T-helper 1 cell treated with Interleukin-12 subunit alpha and Interleukin-12 subunit beta and Interleukin-4 antibody, amounts not matched to agents 30 ng/mL and 1 ng/mL, for 36 hours (primary cell): ENCODE data around the gene CAPN10. TPM values are rescaled to one million over a fixed set of nuclear protein-coding genes. Genes with fewer than 3 reads are reported as not detected.

Experiments used
- intact Hi-C: fragments of 100-400 bp; cut with micrococcal nuclease; formaldehyde crosslinking; loops from one replicate; pipeline ENCODE4 v1.15.1; 2024
- total RNA-seq: library from RNA; stranded (reverse); gene quantifications from 2 replicates; pipeline ENCODE4 v1.2.3, GENCODE V29; 2022

CAPN10 gene
- total RNA-seq, 1 donor from 2014 or later = 65.8 TPM

DNA sequence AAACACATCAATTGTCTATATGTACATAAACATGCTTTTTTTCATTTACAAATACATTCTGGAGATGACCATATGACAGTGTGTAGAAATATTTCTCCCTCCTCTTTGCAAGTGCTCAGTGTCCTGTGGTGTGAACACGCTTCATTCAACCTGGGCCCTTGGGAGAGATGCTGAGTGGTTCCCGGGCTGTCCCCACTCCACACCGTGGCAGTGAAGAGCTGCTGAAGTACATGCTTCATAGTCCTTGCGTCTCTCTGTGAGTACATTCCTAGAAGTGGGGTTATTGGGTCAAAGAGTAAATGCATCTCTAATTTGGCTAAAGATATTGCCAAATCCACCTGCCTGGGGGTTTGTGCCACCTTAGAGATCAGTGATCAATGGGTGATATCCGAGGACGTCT lies 32.2 kb downstream of the CAPN10 start:
- intact Hi-C loops = no loop called here

DNA sequence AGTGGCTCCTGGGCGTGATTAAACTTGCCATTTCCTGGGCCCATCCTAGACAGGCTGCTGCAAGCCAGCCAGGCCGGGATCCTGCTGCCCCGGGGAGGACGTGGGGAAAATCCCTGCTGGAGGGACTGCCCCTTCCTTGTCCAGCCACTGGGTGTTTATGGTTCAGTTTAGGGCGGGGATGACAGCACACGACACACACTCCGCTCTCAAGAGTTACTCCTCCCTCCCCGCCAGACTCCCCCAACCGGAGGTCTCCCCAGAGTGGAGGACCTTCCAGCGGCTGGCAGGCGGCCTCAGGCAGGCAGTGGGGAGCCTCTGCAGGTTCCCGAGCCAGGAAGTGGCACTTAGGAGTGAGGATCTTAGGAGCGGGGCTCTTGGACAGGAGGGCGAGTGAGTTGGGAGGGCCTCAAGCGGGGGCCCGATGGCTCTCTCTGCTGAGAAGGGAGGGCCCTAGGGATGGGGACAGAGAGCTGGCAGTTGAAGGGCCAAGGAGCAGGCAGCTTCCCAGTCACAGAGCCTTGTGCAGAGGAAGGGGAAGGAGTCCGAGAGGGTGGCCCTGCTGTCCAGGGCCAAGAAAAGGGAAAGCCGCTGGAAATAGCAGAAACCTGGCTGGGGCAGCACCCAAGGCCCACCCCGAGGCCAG lies 33.1 kb downstream of the CAPN10 start:
- intact Hi-C loops = loop anchor here (2.0 kb wide), 1 partner anchor 213 kb away; no protein-coding TSS in a partner anchor

DNA sequence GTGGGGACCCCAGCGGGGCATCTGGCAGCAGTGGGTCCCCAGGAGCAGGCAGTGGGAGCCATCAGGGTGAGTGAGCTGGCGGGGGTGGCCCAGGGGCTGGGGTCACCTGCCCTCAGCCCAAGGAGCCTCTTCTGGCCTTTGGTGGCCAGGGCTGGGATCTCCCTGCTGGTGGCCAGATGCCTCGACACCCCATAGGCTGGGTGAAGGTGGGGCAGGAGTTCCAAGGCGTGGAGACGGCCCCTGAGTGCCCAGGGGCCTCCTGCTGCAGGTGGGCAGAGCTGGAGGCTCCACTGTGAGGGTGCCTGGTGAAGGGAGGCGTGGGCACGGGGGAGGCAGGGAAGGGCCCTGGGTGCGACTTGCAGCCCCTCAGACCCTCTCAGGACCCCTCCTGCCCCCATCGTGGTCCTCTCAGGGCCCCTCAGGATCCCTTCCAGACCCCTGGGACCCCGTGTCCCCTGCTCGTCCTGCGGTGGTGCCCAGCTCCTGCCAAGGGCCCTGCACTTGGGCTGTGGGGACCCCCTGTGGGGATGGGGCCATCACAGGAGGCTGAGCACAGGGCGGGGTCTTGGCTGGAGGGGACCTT lies 33.7 kb downstream of the CAPN10 start:
- intact Hi-C loops = loop anchor here (2.0 kb wide), 1 partner anchor 213 kb away; no protein-coding TSS in a partner anchor

DNA sequence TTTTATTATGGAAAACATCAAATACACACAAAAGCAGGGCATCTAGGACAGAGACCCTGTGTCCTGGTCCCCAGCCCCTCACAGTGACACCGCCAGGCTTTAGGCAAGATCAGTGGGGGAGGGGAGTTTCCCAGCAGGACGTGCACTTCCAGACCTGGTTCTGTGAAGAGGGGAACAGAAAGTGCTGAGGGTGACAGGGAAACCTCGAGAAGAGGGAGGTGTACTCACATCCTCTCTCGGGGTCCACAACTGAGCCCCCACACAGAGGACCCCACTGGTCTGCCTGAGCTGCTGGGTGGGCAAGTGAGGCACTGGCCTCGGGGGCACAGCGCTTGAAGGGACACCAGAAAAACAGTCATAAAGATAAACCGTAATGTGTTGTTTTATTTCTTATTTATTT lies 34.3 kb downstream of the CAPN10 start:
- intact Hi-C loops = loop anchor here (1.0 to 2.0 kb wide), 4 partner anchors 9 to 212 kb away; partner anchors contain the start of gene CAPN10

DNA sequence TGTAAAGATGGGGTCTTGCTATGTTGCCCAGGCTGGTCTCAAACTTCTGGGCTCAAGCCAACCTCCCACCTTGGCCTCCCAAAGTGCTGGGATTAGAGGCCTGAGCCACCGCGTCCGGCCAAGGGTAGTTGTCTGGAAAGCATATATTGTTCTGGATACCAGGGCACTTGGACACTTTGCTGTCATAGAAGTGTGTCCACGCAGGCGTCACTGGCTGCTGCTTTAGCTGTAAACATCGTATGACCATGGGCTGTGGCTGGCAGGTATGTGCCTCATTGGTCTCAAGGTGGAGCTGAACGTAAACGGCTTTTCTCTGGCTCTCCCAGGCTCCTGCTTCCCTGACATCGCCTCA lies 35.5 kb downstream of the CAPN10 start:
- intact Hi-C loops = no loop called here

DNA sequence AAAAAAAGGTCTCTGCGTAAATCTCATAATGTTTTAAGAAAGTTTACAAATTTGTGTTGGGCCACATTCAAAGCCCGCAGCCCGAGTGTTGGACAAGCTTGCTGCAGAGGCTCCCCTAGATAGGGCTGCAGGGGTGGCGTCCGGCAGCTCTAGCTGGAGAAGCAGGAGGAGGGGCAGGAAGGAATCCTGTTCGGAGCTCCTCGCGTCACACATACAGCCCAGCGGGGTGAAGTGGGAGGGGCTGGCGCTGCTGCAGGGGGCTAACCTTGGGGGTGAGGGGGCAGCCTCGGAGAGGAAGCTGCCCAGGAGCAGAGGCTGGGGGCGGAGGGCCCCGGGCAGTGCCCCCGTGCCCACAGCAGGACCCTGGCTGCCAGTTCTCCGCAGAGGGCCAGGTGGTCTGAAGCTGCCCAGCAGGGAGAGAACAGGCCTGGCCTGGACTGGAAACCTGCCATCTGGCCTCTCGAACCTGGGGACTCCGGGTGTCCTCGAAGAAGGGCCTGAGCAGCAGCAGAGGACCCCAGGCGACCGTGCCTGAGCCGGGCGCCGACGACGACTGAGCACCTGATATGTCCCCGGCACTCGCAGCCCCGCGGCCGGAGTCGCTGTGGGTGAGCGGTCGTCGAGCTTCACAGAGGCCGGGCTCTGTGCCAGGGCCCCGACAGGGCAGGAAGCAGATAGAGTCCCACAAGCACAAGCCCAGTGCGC lies 36.1 kb downstream of the CAPN10 start:
- intact Hi-C loops = no loop called here

DNA sequence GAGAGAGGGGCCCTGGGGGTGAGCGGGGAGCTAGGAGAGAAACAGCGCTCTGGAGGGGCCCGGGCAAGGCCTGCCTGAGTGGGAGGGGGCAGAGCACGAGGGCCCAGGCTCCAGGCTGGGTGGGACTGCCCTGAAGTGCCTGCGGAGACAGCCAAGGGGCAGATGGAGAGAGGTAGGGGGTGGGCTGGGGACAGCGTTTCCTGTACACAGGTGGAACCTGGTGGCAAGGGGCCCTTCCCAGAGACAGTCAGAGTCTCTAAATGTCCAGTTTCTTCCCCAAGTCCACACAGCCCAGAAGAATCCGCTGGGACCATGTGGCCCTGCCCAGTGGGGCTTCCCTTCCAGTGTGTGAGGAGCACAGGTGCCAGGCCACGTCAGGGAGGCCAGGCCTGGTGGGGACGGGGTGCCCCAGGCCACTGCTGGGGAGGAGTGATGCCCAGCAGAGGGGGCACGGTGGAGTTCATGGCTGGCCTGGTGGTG lies 37.0 kb downstream of the CAPN10 start:
- intact Hi-C loops = no loop called here

DNA sequence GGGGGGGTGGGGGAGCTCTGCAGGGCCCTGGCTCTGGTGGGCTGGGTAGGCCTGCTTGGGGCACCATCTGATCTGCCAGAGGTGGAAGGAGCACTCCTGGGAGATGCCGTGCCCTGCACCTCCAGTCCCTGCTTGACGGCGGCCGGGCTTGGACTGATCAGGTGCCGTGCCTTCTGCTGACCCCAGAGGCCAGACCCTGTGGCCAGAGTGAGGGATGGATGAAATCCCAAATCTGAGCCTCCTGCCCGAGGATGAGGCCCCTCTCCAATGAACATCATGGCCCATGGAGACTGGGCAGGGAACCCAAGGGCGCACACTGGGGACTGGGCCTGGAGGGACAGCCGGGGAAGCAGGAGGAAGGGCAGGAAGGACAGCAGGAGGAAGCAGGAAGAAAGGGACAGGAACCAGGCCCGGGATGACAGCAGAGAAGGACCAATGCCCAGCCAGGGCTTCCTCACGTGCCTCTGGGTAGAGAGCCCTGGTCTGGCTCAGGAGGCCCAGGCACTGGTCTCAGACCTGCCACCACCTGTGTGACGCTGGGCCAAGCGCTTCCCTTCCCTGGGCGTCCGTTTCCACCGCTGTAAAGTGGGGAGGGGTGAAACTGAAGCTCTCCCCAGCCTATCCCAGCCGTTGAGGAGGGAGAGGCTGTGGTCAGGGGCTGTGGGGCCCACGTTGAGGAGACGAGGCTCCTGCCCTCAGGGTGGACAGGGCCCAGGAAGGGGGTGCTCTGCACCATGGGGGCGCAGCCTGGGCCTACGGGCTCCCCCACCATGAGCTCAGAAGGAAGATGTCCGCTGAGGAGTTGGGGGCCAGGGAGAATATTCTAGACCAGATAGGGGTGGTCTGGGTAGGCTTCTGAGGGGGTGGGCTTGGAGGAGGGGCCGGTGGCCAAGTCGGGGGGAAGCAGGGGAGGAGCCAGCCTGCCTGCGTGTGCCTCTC lies 37.7 kb downstream of the CAPN10 start:
- intact Hi-C loops = no loop called here

DNA sequence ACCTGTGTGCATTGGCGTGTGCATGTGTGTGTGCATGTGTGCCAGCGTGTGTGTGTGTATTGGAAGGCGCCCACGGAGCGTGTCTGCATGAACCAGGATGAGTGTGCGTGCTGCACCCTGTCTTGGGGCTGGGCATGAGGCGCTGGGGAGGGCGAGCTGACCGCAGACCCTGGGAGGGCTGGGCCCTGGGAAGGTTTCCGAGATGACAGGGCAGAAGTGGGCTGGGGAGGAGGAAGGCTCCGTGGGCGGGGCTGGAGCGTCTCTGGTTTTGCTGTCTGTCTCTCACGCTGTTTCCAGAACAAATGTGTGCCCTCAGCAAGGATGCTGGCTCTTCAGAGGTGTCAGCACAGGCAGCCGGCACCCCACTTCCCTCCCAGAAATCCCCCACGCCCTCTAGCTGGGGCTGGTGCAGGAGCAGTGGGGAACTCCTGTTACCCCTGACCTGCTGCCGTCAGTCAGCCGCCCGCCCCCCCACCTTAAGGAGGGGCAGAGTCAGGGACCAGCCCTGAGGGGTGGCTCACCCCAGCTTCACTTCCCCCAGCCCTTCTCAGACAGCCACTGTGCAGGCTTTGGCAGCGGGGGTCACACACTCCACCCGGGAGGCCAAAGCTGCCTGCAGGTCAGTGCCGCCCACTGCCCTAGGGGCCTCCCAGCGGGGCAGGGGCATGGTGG lies 38.6 kb downstream of the CAPN10 start, which contains the start of gene GPR35:
TSS of gene GPR35 (plus strand) at position 531 of the 672 bp plus-strand sequence. CDS start 4,473 bp downstream, outside the sequence.
- intact Hi-C loops = loop anchor here (1.0 kb wide), 4 partner anchors 39 to 111 kb away; partner anchors contain the start of gene CAPN10

DNA sequence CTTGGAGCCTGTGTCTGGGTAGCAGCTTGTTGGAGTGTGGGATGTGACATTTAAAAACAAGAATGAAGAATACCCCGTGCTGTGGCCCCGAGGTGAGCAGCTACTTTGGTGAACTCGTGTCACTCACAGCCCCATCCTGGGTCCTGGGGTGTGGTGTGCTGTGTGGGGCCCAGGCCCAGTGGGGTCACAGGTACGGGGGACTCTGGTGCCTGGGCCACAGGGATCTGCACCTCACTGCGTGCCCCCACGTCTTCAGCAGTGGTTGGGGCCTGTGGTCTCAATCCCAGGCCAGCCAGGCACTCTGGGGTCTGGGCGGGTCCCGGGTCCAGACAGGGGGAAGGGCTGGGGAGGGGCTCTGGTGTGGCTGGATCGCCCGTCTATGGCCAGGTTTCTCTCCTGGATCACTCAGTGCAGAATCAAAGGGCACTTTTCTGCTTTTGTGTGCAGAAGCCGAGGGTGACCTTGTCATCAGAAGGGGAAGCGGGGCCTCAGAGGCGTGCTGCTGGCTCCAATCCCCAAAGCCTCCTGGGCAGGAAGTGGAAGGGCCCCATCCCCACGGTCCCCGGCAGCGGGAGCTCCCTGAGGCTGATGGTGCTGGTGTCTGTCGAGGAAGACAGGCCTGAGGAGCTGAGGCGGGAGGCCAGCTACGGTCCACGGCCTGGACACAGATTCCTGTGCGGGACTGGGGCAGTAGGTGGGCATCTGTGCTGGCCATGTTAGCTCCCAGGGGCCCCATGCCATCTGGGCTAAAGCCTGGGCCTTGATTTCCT lies 40.2 kb downstream of the CAPN10 start:
- intact Hi-C loops = no loop called here

DNA sequence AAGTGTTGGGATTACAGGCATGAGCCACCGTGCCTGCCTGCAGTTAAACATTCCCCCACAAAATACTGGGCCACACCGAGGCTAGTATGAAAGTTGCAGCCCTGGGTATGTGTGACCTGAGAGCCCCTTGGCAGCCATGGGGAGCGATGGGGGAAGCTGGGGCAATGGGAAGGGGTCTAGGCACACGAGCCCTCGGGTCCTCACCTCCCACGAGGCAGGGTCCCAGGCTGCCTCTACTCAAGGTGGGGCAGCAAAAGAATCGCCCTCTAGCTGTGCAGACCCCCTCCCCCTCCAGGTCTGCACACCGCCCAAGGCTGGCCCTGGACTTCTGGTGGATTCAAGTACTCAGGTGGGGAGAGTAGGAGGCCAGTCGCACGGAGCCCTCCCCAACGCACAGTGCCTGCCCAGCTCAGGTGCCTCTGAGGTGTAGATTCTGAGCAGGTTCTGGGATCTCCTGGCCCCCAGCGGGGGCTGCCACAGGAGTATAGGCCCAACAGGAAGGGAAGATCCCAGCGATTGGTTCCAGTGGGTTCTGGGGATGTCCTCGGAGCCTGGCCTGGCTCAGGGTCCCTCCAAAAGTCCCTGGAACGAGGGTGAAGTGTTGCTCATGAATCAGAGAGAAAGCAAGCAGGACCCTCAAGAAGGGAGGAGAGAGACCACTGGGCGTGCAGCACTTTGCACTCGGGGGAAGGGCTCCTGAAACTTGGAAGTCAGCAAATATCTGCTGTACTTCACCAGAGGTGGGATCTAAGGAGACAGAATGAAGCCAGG lies 41.4 kb downstream of the CAPN10 start:
- intact Hi-C loops = no loop called here

DNA sequence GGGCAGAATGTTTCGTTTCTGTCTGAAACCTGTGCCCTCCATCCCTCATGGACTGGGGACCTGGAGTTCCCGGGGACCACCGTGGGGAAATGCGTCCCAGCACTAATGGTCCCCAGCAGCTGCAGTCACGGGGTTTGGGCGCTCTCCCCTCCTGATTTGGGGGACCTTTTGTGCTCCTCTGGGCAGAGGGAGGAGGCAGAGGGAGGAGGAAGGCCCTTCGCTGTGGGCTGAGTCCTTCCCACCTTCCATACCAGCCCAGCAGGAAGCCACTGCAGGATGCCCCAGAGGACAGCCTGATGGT lies 41.9 kb downstream of the CAPN10 start:
- intact Hi-C loops = no loop called here

DNA sequence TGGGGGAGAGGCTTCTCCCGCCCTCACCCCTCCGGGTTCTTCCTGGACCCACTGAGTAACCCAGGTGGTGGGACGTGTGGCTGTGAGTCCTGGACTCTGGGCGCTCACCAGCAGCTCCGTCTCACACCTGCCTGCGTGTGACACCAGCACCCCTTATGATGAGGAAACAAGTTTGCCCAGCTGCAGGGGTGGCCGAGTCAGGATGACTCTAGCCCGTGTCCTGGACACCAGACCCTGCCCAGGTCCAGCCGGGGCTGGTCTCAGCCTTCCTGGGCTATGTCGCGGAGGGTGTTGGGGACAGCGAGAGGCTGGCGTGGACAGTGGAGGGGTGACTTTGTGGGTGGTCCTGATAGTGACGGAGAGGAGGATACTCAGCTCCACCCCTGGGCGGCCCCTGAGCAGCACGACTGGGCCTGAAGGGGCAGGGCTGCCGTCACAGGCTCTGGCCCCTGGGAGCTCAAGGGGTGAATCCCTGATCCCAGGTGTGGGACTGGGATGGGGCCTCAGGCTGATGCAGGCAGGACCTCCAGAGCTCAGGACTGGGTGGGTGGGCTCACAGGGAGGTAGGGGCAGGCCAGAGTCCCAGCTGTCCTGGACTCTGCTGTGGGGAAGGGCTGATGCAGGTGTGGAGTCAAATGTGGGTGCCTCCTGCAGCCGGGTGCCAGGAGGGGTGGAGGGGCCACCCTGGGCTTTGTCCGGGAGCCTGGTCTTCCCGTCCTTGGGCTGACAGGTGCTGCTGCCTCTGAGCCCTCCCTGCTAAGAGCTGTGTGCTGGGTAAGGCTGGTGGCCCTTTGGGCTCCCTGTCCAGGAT lies 42.5 kb downstream of the CAPN10 start:
- intact Hi-C loops = no loop called here

DNA sequence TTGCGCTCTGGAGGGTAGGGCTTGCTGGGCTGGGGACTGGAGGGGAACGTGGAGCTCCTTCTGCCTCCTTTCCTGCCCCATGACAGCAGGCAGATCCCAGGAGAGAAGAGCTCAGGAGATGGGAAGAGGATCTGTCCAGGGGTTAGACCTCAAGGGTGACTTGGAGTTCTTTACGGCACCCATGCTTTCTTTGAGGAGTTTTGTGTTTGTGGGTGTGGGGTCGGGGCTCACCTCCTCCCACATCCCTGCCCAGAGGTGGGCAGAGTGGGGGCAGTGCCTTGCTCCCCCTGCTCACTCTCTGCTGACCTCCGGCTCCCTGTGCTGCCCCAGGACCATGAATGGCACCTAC lies 43.1 kb downstream of the CAPN10 start:
- intact Hi-C loops = no loop called here

DNA sequence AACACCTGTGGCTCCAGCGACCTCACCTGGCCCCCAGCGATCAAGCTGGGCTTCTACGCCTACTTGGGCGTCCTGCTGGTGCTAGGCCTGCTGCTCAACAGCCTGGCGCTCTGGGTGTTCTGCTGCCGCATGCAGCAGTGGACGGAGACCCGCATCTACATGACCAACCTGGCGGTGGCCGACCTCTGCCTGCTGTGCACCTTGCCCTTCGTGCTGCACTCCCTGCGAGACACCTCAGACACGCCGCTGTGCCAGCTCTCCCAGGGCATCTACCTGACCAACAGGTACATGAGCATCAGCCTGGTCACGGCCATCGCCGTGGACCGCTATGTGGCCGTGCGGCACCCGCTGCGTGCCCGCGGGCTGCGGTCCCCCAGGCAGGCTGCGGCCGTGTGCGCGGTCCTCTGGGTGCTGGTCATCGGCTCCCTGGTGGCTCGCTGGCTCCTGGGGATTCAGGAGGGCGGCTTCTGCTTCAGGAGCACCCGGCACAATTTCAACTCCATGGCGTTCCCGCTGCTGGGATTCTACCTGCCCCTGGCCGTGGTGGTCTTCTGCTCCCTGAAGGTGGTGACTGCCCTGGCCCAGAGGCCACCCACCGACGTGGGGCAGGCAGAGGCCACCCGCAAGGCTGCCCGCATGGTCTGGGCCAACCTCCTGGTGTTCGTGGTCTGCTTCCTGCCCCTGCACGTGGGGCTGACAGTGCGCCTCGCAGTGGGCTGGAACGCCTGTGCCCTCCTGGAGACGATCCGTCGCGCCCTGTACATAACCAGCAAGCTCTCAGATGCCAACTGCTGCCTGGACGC lies 43.6 kb downstream of the CAPN10 start:
- intact Hi-C loops = no loop called here

DNA sequence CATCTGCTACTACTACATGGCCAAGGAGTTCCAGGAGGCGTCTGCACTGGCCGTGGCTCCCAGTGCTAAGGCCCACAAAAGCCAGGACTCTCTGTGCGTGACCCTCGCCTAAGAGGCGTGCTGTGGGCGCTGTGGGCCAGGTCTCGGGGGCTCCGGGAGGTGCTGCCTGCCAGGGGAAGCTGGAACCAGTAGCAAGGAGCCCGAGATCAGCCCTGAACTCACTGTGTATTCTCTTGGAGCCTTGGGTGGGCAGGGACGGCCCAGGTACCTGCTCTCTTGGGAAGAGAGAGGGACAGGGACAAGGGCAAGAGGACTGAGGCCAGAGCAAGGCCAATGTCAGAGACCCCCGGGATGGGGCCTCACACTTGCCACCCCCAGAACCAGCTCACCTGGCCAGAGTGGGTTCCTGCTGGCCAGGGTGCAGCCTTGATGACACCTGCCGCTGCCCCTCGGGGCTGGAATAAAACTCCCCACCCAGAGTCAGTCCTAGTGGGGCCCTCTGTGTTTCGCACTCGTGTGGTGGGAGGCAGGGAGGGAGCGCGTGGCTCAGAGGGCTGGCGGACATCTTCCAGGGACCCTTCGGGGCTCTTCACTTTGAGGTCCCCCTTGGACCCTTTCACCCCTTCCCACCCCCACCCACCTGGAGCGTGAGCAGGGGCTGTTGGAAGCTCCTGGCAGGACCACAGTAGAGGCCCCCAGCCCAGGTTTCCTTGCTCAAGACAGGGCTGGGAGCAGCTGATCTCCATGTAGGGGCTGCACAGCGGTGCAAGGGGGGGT lies 44.4 kb downstream of the CAPN10 start:
- intact Hi-C loops = no loop called here
